ENCODE measurements around the gene LRRC28.

Gene LRRC28

DNA sequence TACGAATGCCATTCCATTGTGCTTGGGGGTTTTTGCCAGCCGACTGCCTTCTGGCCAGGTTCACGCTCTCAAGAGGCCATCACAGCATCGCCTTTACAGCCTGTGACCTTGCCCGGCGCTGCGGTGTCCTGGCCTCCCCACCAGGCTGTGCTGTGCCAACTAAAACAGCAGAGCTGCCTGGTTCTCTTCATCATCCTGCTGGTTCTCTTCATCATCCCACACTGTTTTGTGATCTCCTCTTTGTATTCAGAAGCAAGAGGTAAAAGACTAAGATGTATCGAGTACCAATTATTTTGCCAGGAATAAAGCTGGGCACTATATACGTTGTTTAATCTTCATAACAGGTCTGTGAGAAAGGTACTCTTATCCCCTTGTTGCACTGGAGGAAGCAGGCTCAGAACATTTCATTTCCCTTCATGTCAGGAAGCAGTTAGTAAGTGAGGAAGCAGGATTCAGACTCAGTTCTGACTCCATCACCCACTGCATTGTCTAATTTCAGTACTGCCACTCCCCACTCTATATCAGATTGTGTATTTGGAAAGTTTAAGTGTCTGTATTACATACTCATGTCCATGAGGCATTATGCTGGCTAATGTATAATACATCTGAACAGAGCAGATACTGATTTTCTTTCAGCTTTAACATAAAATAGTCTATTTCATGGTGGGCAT, 92.7 kb downstream of the LRRC28 start:
- DNase-seq (ENCODE audit: low spot score) = peak; percentile 30

DNA sequence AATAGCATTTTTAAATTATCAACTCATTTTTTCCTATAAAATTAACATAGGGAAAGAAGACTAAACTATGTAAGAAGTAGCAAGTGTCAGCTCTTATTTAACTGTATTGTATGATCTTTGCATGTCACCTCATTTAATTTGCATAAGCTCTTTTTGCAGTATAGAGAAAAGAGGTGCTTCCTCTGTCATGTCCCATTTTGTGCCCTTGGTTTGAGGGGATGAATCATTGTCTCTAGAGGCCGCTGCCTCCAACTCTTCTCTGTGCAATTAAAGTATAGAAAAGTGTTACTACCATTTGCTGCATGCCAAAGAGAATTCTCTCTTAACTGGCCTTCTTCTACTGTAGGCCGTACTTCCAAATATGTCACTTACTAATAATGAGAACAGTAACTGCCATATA, 93.4 kb downstream of the LRRC28 start:
- DNase-seq (ENCODE audit: low spot score) = no peak

DNA sequence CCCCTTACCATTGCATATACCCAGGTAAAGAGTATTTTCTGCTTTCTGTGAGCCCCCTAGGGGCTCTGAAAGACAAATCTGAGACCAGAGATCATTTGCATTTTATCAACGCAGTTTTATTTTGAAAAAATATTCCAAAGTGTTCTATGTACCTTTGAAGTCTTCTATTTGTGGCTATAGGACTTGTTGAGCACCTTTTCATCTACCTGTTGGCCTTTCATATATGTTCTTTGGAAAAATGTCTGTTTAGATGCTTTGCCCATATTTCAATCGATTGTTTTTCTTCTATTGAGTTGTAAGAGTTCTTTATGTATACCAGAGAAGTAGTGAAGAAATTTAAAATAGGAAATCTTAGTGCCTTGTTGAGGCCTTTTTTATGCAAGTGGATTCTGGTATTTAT, 94.0 kb downstream of the LRRC28 start:
- DNase-seq (ENCODE audit: low spot score) = no peak

DNA sequence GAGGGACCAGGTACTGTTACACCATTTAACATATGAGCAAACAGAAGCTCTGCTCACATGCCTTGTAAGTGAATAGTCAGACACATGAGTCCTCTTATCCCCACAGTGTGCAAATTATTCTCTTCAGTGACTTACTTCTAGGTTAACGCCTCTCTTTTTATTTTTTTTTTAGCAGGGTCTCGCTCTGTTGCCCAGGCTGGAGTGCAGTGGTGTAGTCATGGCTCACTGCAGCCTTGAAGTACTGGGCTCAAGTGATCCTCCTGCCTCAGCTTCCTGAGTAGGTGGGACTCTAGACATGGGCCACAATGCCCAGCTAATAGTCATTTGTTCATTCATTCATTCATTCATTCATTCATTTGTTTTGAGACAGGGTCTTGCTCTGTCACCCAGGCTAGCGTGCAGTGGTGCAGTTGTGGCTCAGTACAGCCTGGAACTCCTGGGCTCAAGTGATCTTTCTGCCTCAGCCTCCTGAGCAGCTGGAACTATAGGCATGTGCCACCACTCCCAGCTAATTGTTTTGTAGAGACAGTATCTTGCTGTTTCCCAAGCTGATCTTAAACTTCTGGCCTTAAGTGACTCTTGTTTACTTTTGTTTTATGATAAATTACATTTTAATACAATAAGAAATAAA, 94.7 kb downstream of the LRRC28 start:
- no peak for DNase-seq (ENCODE audit: low spot score)

DNA sequence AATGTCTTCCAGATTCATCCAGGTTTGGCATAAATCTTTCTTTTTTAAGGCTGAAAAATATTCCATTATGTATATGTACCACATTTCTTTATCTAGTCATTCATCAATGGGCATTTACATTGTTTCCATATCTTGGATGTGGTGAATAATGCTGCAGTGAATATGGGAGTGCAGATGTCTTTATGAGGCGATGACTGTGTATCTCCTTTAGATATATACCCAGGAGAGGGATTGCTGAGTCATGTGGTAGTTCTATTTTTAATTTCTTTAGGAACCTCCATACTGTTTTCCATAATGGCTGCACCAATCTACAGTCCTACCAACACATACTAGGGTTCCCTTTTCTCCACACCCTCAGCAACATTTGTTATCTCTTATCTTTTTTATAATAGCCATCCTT, 96.3 kb downstream of the LRRC28 start:
- DNase-seq (ENCODE audit: low spot score) = no peak

DNA sequence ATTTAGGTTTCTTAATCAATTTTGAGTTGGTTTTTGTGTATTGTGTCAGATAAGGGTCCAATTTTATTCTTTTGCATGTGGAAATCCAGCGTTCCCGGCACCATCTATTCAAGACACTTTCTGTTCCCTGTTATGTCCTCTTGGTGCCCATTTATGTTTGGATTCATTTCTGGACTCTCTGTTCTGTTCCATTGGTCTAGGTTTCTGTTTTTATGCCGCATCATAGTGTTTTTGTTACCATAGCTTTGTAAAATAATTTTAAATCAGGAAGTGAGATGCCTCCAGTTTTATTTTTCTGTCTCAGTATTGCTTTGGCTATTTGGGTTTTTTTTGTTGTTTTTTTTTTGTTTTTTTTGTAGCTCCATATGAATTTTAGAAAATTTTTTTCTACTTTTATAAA, 97.1 kb downstream of the LRRC28 start:
- DNase-seq (ENCODE audit: low spot score) = no peak

DNA sequence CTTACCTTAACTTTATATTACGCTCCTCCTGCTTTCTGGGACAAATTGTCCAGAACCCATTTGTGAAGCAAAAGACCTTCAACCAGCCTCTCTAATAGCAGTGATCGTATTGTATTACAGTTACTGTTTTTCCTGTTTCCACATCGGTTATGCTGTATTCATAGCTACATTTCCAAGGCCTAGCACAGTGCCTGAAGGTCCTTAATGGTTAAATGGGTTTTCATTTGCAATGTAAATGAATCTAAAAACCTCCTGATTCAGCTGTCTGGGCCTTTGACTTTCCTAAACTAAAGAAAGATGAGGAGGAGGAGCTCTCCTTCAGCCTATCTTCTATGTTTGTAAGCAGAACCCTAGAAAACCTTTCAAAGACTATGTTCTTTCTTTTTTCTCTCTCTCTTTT, 99.1 kb downstream of the LRRC28 start:
- no peak for DNase-seq (ENCODE audit: low spot score)

DNA sequence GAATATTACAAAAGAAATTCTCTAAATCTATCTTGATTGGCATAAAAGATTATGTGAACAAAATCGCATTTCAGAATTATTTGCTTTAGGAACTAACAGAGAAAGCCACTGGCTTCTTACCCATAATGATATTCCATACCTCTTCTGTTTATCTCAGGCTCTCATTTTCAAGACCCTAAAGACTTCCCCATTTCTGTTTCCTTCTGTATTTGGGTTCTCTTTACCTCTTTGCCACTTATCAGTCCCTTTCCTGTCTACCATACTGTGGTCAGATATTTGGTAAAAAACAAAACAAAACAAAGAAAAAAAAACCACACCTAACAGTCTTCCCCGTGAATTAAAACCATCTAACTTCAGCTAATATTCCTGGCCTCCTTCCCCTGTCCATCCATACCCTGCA, 108.5 kb downstream of the LRRC28 start:
- no peak for DNase-seq (ENCODE audit: low spot score)

DNA sequence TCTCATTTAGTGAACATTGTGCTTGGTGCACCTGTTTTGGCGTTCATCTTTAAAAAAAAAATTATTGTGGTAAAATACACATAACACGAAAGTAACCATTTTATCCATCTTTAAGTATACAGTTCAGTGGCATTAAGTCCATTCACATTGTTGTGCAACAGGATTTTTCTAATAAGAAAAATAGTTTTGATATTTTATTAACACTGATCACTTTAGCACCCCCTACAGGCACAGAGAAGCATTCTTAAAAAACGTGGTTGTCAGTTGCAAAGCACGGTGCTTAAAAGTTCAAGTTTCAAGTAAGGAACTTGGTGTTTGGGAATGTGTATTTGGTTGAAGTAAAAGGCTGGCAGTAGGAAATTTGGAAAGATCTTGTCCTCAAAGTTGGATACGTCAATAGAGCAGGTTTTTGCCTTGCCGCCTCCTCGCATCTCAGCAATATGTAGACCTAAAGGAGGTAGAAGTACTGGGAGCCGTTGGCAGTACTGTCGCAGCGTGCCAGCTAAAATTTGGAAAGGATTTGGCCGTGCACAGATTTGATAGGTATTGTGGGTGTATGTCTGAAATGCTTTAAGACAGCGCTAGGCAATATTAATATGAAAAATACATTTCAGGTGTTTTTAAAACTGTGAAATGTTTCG, 110.4 kb downstream of the LRRC28 start:
- no peak for DNase-seq (ENCODE audit: low spot score)

DNA sequence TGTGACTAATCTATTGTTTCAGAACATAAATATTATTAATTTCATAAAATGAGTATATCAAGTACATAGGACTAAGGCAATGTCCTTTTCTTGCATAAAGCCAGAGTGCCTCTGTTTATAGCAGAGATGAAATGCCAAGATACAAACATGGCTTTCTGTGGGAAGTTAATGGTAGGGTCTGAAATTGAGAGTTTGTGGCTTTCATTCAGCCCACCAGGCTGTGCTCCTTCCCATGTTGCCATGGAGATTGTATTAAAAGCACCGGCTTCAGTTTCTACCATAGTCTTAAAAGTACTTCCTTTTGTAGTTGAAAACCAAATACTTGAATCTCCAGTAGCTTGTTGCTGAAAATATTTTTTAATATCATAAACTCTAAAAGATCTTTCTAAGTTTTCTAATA, 114.0 kb downstream of the LRRC28 start:
- DNase-seq (ENCODE audit: low spot score) = no peak

DNA sequence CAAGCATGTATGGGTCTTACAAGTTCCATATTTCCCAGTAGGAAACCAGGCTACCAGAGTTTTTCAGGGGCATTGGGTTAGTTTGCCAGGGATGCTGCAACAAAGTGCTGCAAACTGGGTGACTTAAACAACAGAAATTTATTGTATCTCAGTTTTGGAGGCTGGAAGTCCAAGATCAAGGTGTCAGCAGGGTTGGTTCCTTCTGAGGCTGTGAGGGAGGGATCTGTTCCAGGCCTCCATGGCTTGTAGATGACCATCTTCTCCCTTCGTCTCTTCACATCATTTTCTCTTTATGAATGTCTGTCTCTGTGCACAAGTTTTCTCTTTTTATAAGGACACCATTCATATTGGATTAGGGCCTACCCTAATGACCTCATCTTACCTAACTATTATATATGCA, 114.7 kb downstream of the LRRC28 start:
- no peak for DNase-seq (ENCODE audit: low spot score)

DNA sequence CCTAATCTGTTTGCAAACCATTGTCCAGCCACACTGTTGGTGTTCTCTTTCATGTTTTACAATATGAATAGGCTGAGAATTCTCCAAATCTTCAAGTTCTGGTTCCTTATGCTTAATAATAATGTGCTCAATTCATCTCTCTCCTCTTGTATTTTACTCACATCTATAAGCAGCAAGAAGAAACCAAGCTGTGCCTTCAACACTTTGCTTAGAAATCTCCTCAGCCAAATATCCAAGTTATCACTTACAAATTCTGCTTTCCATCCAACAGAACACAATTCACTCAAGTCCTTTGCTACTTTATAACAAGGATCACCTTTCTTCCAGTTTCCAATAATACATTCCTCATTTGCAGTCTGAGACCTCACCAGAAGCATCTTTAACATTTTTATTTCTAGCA, 117.5 kb downstream of the LRRC28 start:
- DNase-seq (ENCODE audit: low spot score) = no peak

DNA sequence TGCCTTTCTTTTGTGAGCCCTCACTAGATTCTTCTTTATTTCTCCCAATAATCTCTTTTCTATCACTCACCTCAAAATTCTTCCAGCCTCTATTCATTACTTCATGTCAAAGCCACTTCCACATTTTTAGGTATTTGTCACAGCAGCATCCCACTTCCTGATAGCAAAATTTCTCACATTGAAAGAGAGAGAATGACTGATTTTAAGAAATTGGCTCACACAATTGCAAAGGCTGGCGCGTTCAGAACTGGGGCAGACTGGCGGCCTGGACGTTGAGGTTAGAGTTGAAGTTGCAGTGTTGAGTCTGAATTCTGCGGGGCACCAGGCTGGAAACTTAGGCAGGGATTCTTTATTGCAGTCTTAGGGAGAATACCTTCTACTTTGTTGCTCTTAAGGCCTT, 117.9 kb downstream of the LRRC28 start:
- DNase-seq (ENCODE audit: low spot score) = peak; percentile 62

DNA sequence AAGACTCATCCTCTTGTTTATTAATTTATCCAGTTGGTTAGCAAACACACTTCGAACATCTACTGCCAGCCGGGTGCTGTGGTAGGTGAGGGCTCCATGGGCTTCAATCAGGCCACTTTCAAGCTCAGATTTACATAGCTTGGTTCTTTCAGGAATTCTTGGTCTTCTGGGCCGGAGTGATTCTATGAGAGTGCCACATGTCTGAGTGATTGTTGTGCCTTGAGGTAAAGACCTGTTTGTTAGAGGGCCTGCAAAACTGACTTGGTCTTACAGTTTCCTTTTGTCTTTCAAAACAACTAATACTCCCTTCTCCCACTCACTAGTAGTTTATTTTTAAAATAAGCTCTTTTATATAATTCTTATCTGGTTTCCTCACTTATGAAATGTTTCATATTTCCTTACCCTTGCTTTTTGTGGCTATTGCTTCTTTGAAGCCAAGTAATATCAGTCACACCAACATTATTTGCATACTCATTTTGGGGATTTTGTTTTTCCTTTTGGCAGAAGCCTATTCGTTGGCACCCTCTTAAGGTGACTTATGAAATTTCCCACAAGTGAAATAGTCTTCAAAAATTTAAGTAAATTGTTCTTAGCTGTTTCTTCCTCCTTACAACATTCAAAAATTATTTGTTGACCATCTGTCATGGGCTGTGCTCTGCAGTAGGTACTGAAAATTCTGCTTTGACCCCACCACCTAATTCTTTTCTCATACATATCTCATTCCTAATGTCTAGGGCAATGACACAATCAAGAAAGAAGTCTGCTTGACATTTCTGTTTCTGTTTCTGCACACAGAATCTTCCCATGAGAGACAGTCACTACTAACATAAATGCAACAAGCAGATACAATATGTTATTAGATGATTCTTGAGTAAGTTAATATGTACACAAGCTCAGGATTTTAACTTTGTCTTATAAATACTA, 120.2 kb downstream of the LRRC28 start:
- peak; percentile 76 for DNase-seq (ENCODE audit: low spot score)

DNA sequence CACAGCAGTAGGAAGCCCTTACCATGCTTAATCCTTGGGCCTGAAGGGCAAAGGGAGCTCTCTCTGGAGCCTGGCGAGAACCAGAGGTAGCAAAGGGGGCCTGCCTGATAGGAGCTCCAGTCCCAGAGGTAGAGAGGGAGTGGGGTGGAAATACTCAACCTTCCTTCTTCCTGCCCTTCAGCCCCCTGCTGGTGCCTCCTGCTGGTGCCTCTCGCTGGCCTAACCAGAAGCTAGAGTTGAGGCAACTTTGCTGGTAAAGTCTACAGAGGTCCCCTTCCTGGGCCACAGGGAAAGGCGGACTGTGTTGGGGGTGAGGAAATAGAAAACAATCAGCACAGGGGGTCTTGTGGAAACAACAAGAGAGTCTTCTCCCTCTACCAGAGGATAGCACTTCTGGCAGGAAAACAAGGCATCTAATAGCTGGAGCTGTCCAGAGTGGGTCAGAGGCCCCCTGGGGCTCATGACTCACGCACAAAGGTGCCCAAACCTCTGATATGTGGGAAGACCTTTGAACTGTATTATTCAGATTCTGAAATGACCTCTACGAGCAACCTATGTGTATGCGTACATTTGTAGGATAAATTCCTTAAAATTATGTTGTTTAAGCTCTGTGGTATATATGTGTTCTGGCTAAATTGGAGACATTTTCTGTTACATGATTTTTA, 133.9 kb downstream of the LRRC28 start:
- DNase-seq (ENCODE audit: low spot score) = no peak

DNA sequence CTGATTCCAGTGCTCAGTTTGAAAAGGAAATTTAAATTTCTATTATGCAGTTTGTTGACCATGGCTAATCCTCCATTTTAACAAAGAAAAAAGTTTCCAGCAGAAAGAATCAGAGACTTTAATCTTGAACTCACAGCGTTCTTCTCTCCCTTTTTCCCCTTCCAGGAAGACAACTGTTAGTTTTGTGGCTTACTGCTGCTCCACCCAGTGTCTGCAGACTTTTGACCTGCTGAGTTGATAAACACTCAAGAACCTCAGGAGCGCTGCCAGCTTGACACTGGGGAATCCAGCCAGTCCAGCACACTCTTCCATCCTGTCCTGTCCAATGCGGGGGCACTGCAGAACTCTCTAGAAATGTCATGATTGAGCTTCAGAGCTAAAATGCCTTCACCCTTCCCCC, 134.6 kb downstream of the LRRC28 start:
- no peak for DNase-seq (ENCODE audit: low spot score)

DNA sequence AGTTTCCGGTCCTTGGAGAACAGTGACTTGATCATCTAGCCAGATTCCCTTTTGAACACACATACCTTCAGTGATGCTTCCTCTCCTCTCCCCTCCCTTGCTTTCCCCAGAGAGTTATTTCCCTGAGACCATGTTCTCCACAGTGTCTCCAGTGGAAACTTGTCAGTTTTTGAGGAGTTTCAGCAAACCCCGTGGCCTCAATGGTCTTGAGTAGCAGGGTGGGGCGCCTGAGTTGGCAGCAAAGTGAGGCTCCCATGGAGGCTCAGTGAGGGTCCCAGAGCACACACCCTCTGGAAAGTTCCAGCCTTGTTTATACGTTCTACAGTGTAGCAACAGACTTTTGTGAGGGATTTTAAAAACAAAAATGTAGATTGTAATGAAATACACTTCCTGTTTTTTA, 135.1 kb downstream of the LRRC28 start:
- no peak for DNase-seq (ENCODE audit: low spot score)

DNA sequence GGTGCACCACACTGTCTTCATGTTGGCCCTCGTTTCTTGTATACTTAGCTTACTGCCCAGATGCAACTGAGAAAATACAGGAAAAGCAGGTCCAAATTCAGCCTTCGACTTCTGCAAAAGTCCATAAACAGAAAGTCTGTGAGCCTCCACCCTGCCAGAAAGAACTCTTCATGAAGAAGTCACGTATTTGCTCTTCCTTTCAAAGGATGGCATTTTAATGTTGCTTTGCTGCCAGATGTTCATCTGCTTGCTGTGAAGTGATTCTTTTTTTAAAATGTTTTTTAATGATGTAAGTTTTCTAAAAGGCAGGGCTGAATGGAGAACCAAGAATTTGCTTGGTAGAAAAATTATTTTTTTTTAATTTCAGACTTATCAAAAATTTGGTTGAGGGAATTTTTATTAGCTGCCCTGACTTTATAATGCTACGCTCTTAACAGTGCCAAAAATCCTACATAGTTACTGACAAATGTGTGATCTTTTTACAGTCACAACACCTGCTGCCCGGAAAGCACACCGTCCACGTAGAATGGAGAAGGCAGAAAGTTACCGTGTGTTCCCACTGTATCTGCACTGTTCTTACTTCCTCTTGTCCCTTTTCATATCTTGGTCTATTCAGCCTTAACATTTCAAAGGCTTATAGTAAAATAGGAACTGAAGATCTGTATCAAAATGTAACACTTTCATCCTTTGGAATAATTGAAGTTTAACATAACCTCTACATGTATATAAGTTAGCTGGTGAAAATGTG, 136.3 kb downstream of the LRRC28 start:
- no peak for DNase-seq (ENCODE audit: low spot score)

DNA sequence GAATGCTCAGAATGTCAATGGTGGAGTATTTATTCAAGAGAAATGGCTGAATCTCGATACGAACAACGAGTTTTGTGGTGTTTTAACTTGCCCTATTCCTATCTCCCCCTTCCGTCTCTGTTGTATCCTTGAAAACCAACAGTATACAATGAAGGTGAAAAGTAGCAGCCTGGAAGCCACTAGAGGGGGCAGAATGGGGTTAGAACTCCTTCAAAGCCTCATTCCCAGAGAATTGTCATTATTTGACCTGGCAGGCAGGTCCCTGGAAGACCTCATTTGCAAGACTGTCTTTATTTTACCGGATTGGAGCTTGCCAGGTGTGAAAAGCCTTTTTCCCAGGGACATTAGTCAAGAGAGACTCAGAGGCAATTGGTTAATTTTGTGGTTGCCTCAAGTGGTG, 139.4 kb downstream of the LRRC28 start:
- DNase-seq (ENCODE audit: low spot score) = no peak

DNA sequence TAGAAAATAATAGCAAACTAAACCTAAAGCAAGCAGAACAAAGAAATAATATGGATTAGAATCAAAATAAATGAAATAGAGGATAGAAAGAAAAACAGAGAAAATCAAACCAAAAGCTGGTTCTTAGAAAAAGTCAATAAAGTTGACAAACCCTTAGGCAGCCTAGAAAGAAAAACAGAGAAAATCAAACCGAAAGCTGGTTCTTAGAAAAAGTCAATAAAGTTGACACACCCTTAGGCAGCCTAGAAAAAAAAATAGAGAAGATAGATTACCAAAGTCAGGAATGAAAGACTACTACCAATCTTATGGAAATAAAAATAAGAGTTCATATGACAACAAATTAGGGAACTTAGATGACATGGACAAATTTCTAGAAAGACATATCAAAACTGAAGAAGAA, 142.4 kb downstream of the LRRC28 start:
- DNase-seq (ENCODE audit: low spot score) = no peak

DNA sequence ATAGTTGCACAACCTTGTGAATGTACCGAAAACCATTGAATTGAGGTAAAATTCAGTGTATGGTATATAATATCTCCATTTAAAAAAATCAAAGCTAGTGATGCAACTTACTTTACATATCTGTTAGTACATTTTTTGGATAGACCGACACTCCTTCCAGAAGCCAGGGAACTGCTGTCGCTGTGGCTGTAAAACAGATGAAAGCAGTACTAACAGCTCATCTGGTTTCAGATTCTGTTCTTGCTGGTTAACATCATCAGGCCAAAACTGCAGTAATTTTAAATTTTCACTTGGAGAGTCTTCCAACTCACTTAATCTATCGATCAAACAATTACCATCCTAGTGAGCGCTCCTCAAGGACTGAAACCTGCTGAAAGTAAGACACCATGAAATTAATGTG, 145.1 kb downstream of the LRRC28 start:
- no peak for DNase-seq (ENCODE audit: low spot score)

All from activated CD4-positive, alpha-beta T cell treated with anti-CD3 and anti-CD28 coated beads, Interleukin-2, Interleukin-4, amounts not matched to agents 100 ng/mL and 50 ng/mL, durations not matched to agents 16 hours and 8 hours (primary cell).